Stimulated activated CD4-positive, alpha-beta T cell treated with anti-CD3 and anti-CD28 coated beads, Interleukin-1b, Interleukin-23, amount 100 ng/mL, for 1 hour (primary cell): ENCODE data around the gene DOCK4.

Source experiments
- DNase-seq, 2 donors: peaks; one replicate each; pipeline ENCODE4 v3.0.0-alpha.2; 2020; ENCODE audit warnings: low read depth in 2 of 2

The DOCK4 gene

DNA sequence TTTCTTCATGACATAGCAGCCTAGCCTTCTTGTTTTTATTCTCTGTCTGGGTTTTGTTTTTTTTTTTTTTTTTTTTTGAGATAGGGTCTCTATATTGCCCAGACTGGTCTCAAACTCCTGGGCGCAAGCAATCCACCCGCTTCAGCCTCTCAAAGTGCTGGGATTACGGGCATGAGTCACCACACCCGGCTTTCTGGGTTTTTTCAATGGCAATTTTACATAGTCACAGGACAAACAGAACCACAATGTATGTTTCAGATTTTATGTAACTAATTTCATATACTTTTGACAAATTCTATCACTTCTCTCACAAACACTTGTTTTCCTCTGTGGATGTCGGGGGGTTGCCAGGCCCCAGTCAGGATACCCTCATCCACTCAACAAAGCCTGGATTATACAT is 16.5 kb downstream of the DOCK4 start:
- DNase-seq: no peak

DNA sequence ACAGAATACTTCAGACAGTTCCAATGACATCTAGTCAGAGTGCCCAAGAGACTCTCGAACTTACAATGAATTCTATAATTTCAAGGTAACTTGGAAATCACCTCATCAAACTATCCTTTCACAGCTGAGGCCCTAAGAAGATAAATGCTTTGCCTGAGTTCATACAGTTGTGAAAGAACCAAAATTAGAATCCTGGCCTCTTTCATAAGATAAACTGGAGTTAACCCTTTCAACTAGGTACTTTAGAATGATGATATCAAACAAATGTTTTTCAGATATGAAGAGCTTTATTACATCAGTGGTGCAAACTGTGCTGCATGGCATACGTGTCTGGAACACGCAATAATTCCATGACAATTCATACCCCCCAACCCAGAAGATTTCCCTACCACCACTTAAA is 17.9 kb downstream of the DOCK4 start:
- no peak for DNase-seq

DNA sequence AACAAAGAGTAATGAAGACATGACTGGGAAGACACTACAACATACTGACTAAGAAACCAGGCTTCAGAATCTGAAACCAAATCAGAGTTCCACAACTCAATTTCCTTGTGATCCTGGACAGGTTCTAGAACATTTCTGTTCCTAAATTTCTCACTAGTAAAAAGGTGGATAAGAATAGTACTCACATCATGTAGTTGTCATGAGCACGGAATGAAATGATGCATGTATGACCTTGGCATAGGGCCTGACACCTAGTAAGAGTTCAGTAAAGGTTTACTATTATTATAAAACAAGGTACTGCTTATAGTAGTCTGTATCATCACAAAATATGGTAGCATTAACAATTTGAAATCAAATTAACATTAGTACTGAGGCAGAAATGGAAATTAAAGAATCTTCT is 19.9 kb downstream of the DOCK4 start:
- no peak for DNase-seq

DNA sequence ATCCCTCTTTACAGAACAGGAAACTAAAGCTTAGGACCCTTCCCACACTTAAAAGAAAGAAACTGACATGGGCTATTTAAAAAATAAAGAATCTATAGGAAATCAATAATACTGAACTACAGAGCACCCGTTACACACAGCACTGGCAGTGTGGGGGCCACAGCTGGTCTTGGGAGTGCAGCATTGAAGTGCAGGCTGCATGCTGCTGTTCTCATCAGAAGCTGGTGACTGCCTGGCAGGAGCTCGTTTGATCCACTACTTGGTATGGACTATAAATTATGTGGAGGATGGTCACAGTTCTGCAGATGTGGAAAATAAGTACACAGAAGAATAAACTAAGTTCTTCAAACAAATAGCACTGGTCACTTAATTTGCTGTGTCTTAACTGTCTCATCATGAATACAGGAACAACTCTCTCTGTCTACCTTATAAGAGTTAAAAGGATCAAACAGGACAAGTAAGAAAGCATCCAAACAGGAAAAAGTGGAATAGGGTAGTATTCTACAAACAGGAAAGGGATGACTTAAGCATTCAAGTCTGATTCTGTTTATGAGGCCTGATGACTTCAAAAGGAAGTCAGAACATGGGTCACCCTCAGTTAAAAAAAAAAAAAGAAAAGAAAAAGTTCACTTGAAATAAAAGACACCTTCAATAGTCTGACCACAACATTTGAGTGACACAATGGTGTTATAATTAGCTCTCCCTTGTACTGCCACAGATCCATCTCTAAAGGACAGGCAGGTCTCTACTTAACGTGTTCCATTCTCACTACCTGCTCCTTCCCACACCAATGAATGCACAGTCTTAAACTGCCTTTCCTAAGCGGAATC is 21.0 kb downstream of the DOCK4 start:
- no peak for DNase-seq

DNA sequence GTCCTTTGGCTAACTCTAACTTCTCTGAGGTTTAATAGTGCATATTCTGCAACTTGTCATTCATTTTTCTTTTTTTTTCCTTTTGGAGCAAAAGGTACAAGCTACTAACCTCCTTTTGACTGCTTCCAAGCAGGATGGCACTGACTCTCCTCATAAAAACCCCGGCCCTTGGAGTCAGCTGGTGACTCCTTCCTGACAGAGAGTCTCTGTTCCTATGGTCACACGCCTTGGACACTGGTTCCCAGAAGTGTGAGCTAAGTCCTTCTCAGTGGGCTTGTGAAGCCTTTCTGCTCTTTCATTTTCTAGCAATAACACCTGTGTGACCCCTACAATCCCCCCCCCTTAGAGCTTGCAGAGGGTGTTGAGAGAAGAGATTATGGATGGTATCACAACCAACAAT is 21.7 kb downstream of the DOCK4 start:
- DNase-seq: no peak

DNA sequence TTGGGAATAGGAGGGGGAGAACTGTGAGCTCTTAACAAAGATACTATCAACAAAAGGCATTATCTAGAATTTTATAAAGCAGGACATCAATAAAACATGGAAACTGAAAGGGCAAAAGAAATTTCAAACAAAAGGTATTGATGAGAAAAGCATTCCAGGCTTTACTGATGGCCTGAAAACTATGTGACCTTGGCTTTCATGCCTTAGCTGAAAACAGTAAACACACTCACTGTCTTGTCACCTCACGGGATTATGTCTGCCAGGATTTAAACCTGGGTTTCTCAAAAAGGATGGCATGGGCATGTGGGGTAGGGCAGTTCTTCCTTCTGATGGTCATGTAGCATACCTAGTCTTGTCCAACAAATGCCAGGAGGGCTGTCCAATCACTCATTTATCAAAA is 22.9 kb downstream of the DOCK4 start:
- DNase-seq: no peak

DNA sequence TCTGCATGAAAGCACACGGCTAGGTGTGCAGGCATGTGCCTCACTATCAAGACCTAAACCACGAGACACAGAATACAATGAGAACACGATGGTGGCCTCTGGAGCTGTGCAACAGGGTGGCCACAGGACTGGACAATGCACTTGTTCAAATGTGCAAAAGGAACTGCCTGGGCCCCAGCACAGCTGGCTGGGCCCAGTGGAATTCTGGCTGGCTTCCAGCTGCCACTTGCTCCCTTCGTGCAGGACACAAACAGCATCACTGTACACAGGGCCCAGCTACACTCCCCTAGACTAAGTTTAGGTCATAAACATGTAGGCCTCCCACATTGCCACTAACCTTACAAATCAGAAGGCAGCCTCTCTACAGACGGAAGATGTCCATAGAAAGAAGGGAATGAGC is 23.4 kb downstream of the DOCK4 start:
- no peak for DNase-seq

DNA sequence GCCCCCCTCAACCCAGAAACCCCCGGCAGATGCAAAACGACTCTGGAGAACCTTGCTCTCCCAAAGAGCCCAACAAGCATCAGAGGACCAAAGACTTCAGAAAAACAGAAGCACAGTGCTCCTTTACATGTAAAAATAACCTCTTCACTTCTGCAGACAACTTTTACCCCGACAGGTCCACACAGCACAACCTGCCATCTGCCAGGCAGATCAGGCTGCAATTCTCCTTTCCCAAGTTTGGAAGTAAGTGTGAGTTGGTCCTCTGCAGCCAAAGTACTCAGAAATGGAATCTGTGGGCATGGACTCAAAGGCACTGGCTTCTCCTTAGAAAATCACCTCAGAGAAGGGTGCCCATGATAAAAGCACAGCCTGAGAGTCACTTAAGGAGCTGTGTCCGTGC is 26.0 kb downstream of the DOCK4 start:
- DNase-seq: no peak

DNA sequence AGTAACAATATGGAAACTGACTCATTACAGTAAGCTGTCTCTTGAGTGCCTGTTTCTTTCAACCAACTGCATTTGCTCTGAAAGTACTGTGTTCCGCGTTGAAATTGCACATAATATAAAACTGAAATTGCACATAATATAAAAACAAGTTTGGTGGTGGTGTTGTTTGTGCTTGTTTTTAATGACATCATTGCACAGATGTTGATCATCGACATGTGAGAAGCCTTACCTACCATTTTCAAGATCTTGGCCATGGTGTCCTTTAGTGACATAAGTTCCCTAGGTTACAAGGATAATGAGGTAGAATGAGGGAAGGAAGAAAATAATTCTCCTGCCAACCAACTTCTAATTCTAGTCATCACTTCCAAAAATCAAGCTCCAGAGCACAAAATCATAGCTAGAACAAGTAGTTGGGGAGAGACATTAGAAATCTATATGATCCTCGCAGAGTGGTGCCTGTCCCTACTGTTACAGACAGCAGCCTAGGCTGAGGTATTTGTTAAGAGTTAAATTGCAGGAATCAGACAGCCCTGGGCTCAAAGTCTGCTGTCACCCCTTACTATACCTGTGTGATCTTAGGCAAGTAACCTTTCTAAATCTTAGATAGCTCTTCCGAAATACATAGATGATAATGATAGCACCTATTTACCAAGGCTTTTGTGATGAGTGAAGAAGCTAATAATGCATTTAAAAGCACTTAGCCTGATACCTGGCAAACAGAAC is 29.3 kb downstream of the DOCK4 start:
- DNase-seq: no peak

DNA sequence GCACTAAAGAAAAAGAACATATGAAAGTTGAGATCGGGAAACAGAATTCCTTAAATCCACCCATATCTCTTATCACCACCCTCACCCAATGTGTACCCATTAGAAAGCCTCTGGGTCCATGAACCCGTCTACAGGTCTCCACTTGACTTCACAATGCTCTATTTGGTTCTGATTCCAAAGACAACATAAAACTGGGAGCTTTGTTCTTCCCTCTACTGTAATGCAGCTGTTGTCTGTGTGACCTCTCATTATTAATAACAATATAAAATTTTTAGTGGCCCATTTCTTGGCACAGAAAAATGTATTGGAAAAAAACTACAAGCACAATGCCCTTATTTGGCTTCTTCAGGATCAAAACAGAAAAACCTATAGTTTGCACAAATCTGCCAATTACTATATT is 30.0 kb downstream of the DOCK4 start:
- DNase-seq: no peak

DNA sequence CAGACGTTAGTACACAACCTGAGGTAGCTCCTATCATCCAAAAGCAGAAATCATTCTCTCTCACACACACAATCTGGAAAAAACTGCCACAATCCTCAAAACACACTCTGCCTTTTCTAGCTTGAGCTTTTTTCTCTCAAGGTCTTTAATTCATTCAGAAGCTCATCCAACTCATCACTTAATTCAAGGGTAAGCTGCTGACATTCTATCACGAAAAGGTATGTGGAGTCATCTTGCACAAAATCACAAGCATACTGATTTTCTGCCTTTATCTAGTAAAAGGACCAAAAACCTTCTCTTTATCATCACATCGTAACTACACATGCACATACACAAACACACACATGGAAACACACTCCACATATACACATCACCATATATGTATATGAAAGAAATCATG is 32.0 kb downstream of the DOCK4 start:
- DNase-seq: no peak

DNA sequence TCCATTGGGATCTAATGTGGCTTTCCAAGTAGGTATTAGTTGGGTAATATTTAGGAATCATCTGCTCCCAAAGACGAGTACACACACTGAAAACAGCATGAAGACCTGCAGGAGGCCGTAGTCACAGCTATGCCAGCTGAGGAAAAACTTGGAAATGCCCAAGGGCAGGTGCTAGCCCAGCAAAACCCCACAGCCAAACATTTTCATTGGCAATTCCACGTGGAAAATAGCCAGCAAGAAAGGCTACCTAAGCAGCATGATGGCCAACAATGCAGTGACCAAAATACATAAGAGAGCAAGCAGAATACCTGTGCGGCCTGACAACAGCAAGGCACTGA is 32.7 kb downstream of the DOCK4 start:
- no peak for DNase-seq

DNA sequence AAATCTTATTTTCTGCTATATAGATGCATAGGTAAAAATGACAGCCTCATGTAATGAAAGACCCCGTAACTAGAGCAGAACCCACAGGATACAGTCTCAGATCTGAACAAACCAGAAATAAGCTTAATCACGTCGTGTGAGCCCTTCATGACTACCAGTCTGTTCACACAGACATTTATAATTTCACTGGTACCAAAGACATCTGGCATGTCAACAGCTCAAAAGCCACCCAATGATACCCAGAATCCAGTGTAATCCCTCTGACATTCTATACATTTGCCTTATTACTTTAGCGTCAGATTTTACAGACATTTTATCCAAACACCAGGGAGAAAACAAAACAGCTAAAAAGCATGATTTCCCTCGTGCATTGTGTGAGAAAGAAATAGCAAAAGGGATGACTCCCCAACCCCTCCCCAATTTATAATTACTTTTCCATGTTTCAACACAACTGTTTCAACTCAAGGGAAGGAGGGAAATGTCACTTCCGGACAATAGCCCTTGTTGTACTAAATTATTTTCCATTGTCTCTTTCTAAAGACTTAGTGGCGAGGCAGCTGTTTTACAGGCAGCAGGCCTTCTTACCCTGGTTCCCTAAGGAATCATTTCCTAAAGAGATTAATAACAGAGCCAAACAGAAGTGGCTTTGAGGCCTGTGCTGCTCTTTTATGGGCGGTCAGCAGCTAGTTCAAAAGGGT is 33.2 kb downstream of the DOCK4 start:
- DNase-seq: no peak

DNA sequence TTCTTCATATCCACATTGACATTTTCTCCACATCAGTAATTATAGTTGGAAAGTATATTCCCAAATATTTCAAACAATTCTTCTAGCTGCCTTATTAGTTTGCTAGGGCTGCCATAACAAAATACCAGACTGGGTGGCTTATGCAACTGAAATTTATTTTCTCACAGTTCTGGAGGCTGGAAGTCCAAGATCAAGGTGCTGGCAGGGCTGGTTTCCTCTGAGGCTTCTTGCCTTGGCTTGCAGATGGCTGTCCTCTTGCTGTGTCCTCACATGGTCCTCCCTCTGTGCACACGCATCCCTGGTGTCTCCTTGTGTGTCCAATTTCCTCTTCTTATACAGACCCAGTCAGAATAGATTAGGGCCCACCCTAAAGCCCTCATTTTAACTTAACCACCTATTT is 34.5 kb downstream of the DOCK4 start:
- no peak for DNase-seq

DNA sequence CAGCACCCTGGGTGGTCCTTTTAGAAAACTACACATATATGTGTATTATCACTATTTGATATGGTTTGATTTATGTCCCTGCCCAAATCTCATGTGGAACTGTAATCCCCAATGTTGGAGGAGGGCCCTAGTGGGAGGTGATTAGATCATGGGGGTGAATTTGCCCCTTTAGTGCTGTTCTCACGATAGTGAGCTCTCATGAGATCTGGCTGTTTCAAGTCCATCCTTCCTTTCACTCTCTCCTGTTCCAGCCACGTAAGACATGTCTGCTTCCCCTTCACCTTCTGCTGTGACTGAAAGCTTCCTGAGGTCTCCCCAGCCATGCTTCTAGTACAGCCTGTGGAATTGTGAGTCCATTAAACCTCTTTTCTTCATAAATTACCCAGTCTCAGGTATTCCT is 37.3 kb downstream of the DOCK4 start:
- DNase-seq: no peak

DNA sequence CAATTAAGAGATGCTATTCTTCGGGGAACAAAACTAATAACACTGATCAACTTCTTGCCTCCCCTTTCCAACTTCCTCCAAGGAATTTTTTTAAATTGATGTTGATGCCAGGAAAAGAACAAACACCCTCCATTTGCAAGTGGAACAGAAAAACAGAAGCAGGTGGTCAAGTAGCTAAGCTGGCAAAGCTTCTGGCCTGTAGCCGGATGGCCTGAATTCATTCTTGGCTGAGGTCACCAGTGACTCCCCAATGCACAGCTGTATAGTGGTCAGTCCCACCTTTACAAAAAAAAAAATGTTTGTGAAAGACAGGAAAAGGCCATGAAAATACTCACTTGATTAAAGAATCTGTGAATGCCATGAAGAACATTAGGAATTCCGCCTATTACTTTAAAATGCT is 39.1 kb downstream of the DOCK4 start:
- no peak for DNase-seq

DNA sequence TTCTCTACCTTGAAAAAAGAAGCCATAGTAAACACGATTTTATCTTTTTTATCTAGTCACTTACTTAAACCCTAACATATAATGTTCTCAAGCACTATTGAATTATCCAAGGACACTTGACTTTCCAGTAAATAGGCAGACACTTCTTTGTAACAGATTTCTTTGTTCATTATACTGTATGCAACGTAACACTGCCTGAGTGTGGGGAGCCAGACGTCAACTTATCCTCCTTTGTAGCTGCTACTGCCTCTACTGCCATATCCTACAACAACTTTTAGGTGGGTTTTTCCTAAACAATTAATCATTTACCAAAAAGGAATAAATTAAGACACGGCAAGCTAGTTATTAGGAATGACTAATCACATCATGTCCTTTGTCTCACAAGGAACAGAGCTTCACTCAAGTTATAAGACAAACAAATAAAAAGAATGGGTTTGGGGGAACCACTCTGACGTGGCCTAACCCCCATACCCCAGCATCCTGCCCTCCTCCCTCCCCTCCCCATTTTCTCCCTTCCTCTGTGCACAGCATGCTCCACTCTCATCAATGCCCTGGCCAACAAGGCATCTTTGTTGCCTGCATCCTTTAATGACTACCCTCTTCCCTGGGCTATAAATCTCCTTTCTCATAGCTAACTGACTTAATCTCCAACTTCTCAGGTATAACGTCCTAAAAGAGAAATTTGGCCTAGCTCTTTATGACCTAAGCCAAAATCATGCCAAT is 43.3 kb downstream of the DOCK4 start:
- no peak for DNase-seq

DNA sequence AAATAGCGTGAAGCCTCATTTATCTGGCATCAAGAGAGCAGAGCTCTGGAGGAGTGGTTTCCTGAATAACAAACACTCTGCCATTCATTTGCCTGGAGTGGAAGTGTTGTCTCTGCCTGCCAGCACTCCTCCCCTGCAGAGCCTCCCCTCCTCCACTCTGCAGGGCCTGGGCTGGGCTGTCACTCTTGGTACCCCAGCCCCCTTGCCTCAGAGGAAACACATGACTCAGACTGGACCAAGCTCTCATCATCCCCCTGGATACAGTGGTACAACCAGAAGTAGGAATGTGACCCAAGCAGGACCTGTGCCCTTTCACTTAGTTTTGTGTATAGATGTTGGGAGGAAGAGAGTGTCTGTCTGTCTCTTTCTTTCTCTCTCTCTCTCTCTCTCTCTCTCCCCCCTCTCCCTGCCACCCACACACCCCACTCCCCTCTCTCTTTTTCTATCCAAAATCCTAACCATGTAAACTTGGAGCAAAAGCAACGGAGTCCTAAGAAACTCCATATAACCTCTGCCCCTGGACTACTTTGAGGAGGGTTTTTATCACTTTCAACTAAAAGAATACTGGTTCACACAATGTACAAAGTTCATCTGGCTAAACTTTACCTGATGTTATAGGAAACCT is 43.9 kb downstream of the DOCK4 start:
- DNase-seq: no peak

DNA sequence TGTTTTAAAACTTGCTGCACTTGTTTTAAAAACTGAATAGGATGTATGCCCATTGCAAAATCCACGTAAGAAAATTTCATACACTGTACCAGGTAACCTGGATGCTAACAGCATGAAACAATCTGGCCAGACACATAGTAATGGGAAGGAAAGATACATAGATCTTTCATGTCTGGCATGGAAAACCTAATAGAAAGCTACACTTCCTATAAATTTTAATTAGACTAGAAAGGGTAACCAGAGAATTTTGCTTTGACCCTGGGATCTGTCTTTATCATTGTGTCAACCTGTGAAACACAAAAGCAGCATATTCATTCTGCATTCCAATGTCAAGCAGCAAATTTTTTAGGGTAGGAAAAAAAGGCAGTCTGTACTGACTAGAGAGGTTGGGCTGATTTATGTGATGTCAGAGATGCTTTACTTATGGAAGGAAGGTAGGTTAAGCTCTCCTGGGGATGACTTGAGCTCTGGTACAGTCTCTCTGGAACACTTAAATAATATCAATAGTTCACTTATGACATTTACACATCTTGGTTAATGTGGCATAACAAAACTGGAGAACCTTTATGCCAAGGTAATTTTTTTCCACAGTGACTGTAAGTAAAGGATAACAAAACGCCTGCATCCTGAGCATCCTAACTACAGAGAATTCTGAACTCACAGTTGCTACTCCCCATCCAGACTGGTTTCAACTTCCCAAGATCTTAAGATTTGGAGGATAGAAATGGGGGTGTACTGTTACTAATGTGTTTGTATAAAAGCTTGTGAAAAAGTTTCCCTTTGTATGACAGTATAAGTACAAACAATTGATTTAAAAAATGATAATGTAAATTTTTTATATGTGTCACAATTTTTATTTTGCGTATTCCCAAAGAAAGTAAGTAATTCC is 44.7 kb downstream of the DOCK4 start:
- DNase-seq: no peak

DNA sequence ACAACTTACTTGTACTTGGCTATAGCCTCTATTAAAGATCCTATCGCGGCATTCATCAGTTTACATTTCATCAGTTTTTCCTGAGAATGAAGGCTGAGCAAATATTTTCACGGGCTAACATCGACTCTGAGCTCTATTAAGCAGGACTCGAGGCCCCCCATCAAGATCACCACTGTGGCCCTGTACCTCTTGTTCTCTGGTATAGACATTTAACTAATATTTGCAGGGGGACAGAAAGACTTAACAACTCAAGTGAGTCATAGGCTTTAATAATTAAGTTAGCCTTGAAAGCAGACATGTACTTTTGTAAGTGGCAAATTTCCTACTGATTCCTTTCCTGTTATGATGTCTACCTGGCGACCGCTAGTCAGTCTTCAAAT is 45.4 kb downstream of the DOCK4 start:
- no peak for DNase-seq
